ENCODE results near the gene STAT1. TPM values are rescaled to one million over a fixed set of nuclear protein-coding genes. Genes with fewer than 3 reads are reported as not detected.

Gene STAT1
- total RNA-seq, 1 donor from 2014 or later: 61.7 TPM

DNA sequence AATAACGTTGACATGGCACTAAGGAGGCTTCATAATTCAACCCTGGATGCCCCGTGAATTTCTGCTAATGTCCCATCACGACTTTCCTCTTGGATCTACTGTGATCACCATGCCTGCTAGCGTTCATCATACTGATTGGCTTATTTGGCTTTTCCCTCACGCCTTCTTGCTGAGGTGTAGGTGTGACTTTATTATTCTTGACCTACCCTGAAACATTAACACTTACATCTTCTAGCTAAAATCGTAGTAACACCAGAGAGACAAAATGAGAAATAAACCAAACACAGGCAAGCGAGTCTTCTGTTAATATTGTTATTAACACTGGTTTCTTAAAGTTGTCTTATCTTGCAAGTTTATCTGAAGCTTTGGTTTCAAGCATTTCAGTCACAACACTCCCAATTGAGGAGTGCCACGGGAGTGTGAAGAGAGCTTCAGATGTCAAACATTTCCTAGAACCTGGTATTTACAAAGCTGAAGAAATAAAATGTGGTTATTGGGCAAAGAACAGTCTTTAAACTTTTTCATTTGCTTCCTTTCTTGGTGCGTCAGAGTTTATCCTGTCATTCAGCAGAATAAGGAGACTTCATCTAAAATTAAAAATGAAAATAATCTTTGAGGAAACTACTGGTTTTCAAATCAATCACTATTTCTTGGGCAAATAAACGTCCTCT, 15.4 kb upstream of the STAT1 start:
- Histone ChIP-seq H3K4me1 (no peaks in the 10 kb centered on the region), H3K79me2 (ENCODE audit: low read depth) (no peaks in the 10 kb centered on the region), H3K9me3 (ENCODE audit: low read depth) (no peaks in the 10 kb centered on the region), H3K36me3 (no peaks in the 10 kb centered on the region), H4K20me1 (ENCODE audit: low read depth) (no peaks in the 10 kb centered on the region), H2AFZ (replicated peaks) (no peak overlapping the region), H3K9ac (no peak overlapping the region), H3K27me3 (no peaks in the 10 kb centered on the region), H3K4me3 (no peak overlapping the region), H3K27ac (no peak overlapping the region), H3F3A (ENCODE audit: low read depth) (no peaks in the 10 kb centered on the region), H3K4me2 (no peak overlapping the region)
- H3K27me3 Mint-ChIP-seq (ENCODE audit: insufficient read depth, low read depth): no peaks in the 10 kb centered on the region
- H3K4me1 Mint-ChIP-seq: peaks cover 5% of the 10 kb centered on the region
- TF ChIP-seq, protein P1, sequence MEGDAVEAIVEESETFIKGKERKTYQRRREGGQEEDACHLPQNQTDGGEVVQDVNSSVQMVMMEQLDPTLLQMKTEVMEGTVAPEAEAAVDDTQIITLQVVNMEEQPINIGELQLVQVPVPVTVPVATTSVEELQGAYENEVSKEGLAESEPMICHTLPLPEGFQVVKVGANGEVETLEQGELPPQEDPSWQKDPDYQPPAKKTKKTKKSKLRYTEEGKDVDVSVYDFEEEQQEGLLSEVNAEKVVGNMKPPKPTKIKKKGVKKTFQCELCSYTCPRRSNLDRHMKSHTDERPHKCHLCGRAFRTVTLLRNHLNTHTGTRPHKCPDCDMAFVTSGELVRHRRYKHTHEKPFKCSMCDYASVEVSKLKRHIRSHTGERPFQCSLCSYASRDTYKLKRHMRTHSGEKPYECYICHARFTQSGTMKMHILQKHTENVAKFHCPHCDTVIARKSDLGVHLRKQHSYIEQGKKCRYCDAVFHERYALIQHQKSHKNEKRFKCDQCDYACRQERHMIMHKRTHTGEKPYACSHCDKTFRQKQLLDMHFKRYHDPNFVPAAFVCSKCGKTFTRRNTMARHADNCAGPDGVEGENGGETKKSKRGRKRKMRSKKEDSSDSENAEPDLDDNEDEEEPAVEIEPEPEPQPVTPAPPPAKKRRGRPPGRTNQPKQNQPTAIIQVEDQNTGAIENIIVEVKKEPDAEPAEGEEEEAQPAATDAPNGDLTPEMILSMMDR (IDR thresholded peaks at IDR 0.05): no peak
- TF ChIP-seq EZH2 (IDR thresholded peaks at IDR 0.05) (no peak), EZH2phosphoT487 (IDR thresholded peaks at IDR 0.05) (no peak)
- DNase-seq (ENCODE audit: low spot score): no peak
- no peaks in the 10 kb centered on the region for H3K36me3 Mint-ChIP-seq
- no peaks in the 10 kb centered on the region for H3K9me3 Mint-ChIP-seq
- H3K27ac Mint-ChIP-seq: no peak overlapping the region
- H3K4me3 Mint-ChIP-seq: no peak overlapping the region

DNA sequence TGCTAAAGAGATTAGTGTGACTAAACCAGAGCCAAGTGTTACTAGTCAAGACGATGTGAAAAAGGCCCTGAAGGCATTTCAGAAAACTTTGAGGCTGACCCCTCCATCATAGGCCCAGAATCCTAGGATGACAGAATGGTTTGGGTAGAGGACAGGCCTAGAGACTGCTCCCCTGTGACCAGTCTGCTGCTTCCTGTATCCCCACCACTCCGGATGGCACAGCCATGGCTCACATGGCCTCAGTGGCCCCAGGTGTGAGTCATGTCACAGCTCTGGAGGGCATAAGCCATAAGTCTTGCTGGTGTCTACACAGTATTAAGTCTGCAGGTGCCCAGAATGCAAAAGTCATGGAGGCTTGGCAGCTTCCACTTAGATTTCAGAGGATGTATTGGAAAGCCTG, 12.4 kb upstream of the STAT1 start:
- no peaks in the 10 kb centered on the region for H3F3A ChIP-seq (ENCODE audit: low read depth)
- H3K27me3 Mint-ChIP-seq (ENCODE audit: insufficient read depth, low read depth): no peaks in the 10 kb centered on the region
- no peak overlapping the region for H3K4me3 ChIP-seq
- H3K9me3 ChIP-seq (ENCODE audit: low read depth): no peaks in the 10 kb centered on the region
- H3K27me3 ChIP-seq: peaks cover 6% of the 10 kb centered on the region
- TF ChIP-seq, protein P1 (IDR thresholded peaks at IDR 0.05): no peak
- no peak for TF ChIP-seq EZH2 (IDR thresholded peaks at IDR 0.05)
- TF ChIP-seq EZH2phosphoT487 (IDR thresholded peaks at IDR 0.05): no peak
- no peaks in the 10 kb centered on the region for H3K9me3 Mint-ChIP-seq
- H3K79me2 ChIP-seq (ENCODE audit: low read depth): no peaks in the 10 kb centered on the region
- no peaks in the 10 kb centered on the region for H3K36me3 Mint-ChIP-seq
- H3K9ac ChIP-seq: no peak overlapping the region
- no peak for DNase-seq (ENCODE audit: low spot score)
- H3K36me3 ChIP-seq: no peaks in the 10 kb centered on the region
- H4K20me1 ChIP-seq (ENCODE audit: low read depth): no peaks in the 10 kb centered on the region
- H2AFZ ChIP-seq (replicated peaks): no peak overlapping the region
- H3K27ac ChIP-seq: no peak overlapping the region
- no peaks in the 10 kb centered on the region for H3K4me1 ChIP-seq
- H3K4me1 Mint-ChIP-seq: peaks cover 5% of the 10 kb centered on the region
- no peak overlapping the region for H3K4me2 ChIP-seq
- H3K27ac Mint-ChIP-seq: no peak overlapping the region
- no peak overlapping the region for H3K4me3 Mint-ChIP-seq

DNA sequence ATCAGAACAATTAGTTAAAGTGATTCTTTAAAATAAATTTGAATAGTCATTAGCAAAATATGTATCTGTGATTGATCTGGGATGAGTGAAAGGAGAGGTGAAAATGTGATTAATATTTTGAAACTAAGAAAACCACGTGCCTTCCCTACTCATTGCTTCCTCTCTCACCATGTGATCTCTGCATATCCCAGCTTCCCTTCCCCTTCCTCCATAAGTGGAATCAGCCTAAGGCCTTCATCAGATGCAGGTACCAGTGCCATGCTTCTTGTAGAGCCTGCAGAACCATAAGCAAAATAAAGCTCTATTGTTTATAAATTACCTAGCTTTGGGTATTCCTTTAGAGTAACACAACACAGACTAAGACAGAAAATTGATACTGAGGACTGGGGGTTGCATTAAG, 11.2 kb upstream of the STAT1 start:
- peaks cover 6% of the 10 kb centered on the region for H3K27me3 ChIP-seq
- no peak for DNase-seq (ENCODE audit: low spot score)
- H3K27ac ChIP-seq: no peak overlapping the region
- H3K4me3 Mint-ChIP-seq: no peak overlapping the region
- H3K9me3 Mint-ChIP-seq: no peaks in the 10 kb centered on the region
- no peaks in the 10 kb centered on the region for H3K36me3 Mint-ChIP-seq
- H3K9ac ChIP-seq: no peak overlapping the region
- no peaks in the 10 kb centered on the region for H3K4me1 ChIP-seq
- no peaks in the 10 kb centered on the region for H4K20me1 ChIP-seq (ENCODE audit: low read depth)
- H3K27me3 Mint-ChIP-seq (ENCODE audit: insufficient read depth, low read depth): no peaks in the 10 kb centered on the region
- peaks cover 2% of the 10 kb centered on the region for H3K4me1 Mint-ChIP-seq
- no peaks in the 10 kb centered on the region for H3K79me2 ChIP-seq (ENCODE audit: low read depth)
- no peaks in the 10 kb centered on the region for H3K36me3 ChIP-seq
- H3K4me3 ChIP-seq: no peak overlapping the region
- no peak overlapping the region for H2AFZ ChIP-seq (replicated peaks)
- H3F3A ChIP-seq (ENCODE audit: low read depth): no peaks in the 10 kb centered on the region
- no peak overlapping the region for H3K27ac Mint-ChIP-seq
- H3K4me2 ChIP-seq: no peak overlapping the region
- TF ChIP-seq EZH2 (IDR thresholded peaks at IDR 0.05): no peak
- no peaks in the 10 kb centered on the region for H3K9me3 ChIP-seq (ENCODE audit: low read depth)

DNA sequence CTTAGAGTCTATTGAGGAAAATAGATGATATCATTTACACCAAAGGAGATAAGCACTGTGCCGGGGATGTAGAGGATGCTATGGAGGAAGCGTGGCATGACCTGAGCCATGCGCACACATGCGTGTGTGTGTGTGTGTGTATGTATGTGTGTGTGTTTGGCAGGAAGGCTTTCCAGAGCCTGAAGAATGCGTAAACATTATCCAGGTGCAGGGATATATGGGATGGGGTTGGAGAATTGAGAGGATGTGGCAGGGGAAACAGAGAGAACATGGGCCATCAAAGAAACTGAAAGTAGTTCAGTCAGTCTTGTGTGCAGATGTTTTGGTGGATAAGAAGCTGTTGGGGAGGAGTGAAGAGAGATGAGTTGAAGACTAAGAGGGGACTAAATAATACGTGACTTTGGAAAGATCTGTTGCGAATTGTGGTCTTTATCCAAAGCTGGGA, 9.3 kb upstream of the STAT1 start:
- Histone ChIP-seq H4K20me1 (ENCODE audit: low read depth) (no peaks in the 10 kb centered on the region), H3K9me3 (ENCODE audit: low read depth) (no peaks in the 10 kb centered on the region), H3F3A (ENCODE audit: low read depth) (no peaks in the 10 kb centered on the region), H3K4me3 (no peak overlapping the region), H3K4me1 (no peaks in the 10 kb centered on the region), H3K9ac (no peak overlapping the region), H3K27me3 (peaks cover 21% of the 10 kb centered on the region), H3K79me2 (ENCODE audit: low read depth) (no peaks in the 10 kb centered on the region), H3K36me3 (no peaks in the 10 kb centered on the region), H3K4me2 (no peak overlapping the region), H3K27ac (no peak overlapping the region), H2AFZ (replicated peaks) (no peak overlapping the region)
- H3K27me3 Mint-ChIP-seq (ENCODE audit: insufficient read depth, low read depth): no peaks in the 10 kb centered on the region
- H3K4me3 Mint-ChIP-seq: no peak overlapping the region
- TF ChIP-seq EZH2phosphoT487 (IDR thresholded peaks at IDR 0.05) (no peak), EZH2 (IDR thresholded peaks at IDR 0.05) (no peak)
- TF ChIP-seq, protein P1 (IDR thresholded peaks at IDR 0.05): no peak
- no peak overlapping the region for H3K27ac Mint-ChIP-seq
- DNase-seq (ENCODE audit: low spot score): no peak
- no peaks in the 10 kb centered on the region for H3K9me3 Mint-ChIP-seq
- H3K36me3 Mint-ChIP-seq: no peaks in the 10 kb centered on the region
- H3K4me1 Mint-ChIP-seq: peaks cover 2% of the 10 kb centered on the region

Data from neural progenitor cell (in vitro differentiated cells).